DND-41 (cell line): Measurements from ENCODE around the gene SPSB3.

Experiments used
- ATAC-seq: fragments of 200-7000 bp; cut with Tn5 transposase; 3 replicates; pipeline ENCODE4 v1.9.1; 2021; ENCODE audit warnings: low read depth; ENCODE audit not compliant: insufficient read depth
- DNase-seq: peaks from one replicate; pipeline ENCODE4 v3.0.0-alpha.2; 2020
- H2AFZ ChIP-seq: 2 replicates; pipeline ENCODE4 v1.6.0; 2012; ENCODE audit warnings: low read depth, low read length
- H3K27ac ChIP-seq: 2 replicates; pipeline ENCODE4 v1.5.1; 2012; ENCODE audit warnings: low read length, inconsistent platforms
- H3K27me3 ChIP-seq: fragments of 200-600 bp; sonication (generic); 2 replicates; pipeline ENCODE4 v1.6.0; 2012; ENCODE audit warnings: low read length, mild to moderate bottlenecking, inconsistent platforms; ENCODE audit not compliant: insufficient read depth, poor library complexity
- H3K36me3 ChIP-seq: 2 replicates; pipeline ENCODE4 v1.5.1; 2012; ENCODE audit warnings: low read length, inconsistent platforms; ENCODE audit not compliant: insufficient read depth
- H3K4me1 ChIP-seq: 2 replicates; pipeline ENCODE4 v1.5.1; 2012; ENCODE audit warnings: mild to moderate bottlenecking, low read length; ENCODE audit not compliant: insufficient read depth
- H3K4me2 ChIP-seq: 2 replicates; pipeline ENCODE4 v1.6.0; 2012; ENCODE audit warnings: mild to moderate bottlenecking, moderate library complexity, low read length, inconsistent platforms; ENCODE audit not compliant: insufficient read depth
- H3K4me3 ChIP-seq, 2 experiments: fragments of 200-600 bp in 1 of 2; shearing (Covaris generic) in 1 of 2; 2 replicates each; pipeline ENCODE4 v1.5.1; 2012 to 2016; ENCODE audit warnings: inconsistent platforms in 2 of 2, low read length in 2 of 2, mild to moderate bottlenecking in 2 of 2, low read depth in 1 of 2, moderate library complexity in 1 of 2
- H3K79me2 ChIP-seq: 2 replicates; pipeline ENCODE4 v1.6.0; 2012; ENCODE audit warnings: low read length, inconsistent platforms; ENCODE audit not compliant: insufficient read depth
- H3K9ac ChIP-seq: 2 replicates; pipeline ENCODE4 v1.6.0; 2012; ENCODE audit warnings: low read depth, mild to moderate bottlenecking, inconsistent platforms, low read length, moderate library complexity
- H3K9me3 ChIP-seq: 2 replicates; pipeline ENCODE4 v1.5.1; 2012; ENCODE audit warnings: low read length, moderate library complexity, mild to moderate bottlenecking, inconsistent platforms; ENCODE audit not compliant: insufficient read depth, severe bottlenecking
- H4K20me1 ChIP-seq: 2 replicates; pipeline ENCODE4 v1.6.0; 2012; ENCODE audit warnings: low read length; ENCODE audit not compliant: insufficient read depth
- EZH2 ChIP-seq: IDR thresholded peaks from 3 replicates; pipeline ENCODE4 v1.6.1; 2012; ENCODE audit warnings: borderline replicate concordance, low read depth, mild to moderate bottlenecking, moderate library complexity, low read length, inconsistent platforms; ENCODE audit not compliant: severe bottlenecking
- TF ChIP-seq, protein P1 (sequence below): IDR thresholded peaks from 2 replicates; pipeline ENCODE4 v1.5.1; 2012; ENCODE audit warnings: borderline replicate concordance, low read length, moderate library complexity, mild to moderate bottlenecking; ENCODE audit not compliant: poor library complexity, severe bottlenecking; ENCODE audit errors: extremely low read depth

SPSB3 gene

DNA sequence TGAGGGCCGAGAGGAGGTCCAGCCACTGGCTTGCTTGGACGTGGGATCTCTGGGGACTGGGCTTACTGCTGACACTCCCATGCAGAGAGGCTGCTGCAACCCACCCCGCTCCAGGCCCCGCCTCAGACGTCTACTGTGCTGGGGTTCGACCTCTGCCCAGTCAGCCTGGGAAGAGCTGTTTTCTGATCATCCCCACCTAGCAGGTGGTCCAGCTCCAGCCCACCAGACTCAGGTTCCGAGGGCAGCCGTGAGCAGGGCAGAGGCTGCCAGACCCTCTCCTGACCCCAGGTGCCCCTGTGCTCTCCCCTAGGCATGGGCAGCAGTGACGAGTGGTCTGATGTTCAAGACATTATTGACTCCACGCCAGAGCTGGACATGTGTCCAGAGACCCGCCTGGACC, 34.4 kb downstream of the SPSB3 start:
- H3K79me2 ChIP-seq: no peaks in the 10 kb centered on the region
- H3K4me2 ChIP-seq: no peak overlapping the region
- TF ChIP-seq EZH2: no peak
- TF ChIP-seq, protein P1, sequence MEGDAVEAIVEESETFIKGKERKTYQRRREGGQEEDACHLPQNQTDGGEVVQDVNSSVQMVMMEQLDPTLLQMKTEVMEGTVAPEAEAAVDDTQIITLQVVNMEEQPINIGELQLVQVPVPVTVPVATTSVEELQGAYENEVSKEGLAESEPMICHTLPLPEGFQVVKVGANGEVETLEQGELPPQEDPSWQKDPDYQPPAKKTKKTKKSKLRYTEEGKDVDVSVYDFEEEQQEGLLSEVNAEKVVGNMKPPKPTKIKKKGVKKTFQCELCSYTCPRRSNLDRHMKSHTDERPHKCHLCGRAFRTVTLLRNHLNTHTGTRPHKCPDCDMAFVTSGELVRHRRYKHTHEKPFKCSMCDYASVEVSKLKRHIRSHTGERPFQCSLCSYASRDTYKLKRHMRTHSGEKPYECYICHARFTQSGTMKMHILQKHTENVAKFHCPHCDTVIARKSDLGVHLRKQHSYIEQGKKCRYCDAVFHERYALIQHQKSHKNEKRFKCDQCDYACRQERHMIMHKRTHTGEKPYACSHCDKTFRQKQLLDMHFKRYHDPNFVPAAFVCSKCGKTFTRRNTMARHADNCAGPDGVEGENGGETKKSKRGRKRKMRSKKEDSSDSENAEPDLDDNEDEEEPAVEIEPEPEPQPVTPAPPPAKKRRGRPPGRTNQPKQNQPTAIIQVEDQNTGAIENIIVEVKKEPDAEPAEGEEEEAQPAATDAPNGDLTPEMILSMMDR: no peak
- no peaks in the 10 kb centered on the region for H3K27me3 ChIP-seq
- no peaks in the 10 kb centered on the region for H3K9me3 ChIP-seq
- peaks cover 4% of the 10 kb centered on the region; the same call in 1 of the 2 replicates for H4K20me1 ChIP-seq
- no peak overlapping the region for H3K4me3 ChIP-seq
- H3K4me1 ChIP-seq: no peaks in the 10 kb centered on the region
- no peak overlapping the region for H3K9ac ChIP-seq
- no peak for DNase-seq
- H3K36me3 ChIP-seq: peaks cover 88% of the 10 kb centered on the region
- H3K27ac ChIP-seq: no peak overlapping the region
- H2AFZ ChIP-seq: no peak overlapping the region
- no peak for ATAC-seq

DNA sequence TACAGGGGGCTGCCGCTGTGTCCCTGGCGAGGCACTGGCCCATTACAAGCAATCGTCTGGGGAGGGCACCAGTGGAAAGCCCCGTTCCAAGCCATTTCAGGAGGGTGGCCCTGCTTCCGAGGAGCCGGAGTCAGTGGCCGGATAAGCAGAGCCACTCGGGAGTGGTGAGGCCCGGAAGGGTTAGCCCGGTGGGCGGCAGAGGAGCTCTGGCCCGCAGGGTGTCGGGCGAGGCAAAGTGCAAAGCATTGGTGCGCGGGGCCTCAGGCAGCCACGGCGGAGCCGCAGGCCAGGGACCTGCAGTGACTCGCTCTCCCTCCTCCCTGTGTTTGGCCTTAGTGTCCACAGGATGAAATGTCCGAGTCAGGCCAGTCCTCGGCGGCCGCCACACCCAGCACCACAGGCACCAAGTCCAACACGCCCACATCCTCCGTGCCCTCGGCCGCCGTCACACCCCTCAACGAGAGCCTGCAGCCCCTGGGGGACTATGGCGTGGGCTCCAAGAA, 35.6 kb downstream of the SPSB3 start:
- no peak overlapping the region for H3K4me2 ChIP-seq
- H2AFZ ChIP-seq: no peak overlapping the region
- peaks cover 78% of the 10 kb centered on the region for H3K36me3 ChIP-seq

DNA sequence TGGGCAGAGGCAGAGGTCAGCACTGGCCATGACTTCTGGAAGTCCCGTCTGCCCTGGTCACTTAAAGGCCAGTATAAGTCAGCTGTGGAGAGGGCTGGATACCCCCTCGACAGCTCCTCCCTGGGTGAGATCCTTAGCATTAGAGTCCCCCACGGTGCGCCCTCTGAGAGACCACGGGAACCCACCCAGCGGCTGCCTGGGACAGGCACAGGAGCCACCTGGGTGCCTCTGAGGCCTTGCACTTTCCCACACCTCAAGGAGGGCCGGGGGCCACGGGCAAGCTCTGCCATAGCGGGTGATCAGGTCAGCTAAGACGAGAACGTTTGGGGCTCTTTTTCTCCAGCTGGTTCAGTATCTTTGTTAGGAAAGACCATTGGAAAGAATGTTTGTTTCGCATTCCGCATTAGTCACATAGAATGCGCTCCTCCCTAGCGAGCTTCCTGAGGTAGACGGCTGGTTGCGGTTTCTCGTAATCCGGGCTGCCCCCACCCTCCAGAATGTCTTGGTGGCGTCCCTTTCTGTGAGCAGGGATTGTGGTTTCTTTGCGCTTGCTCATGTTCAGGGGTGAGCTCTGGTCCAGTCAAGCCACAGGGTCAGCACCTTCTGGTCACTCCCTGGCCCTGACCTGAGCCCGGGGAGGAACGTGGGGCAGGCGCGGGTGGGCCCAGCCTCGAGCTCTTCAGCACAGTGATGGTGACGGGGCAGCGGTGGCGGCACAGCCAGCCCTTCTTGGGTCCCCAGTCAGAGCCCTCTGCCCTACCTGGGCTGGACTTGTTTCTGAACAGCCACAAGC, 36.3 kb downstream of the SPSB3 start:
- Histone ChIP-seq H4K20me1 (peaks cover 14% of the 10 kb centered on the region), H3K4me3 (no peak overlapping the region), H3K4me2 (no peak overlapping the region), H3K79me2 (no peaks in the 10 kb centered on the region), H3K36me3 (peaks cover 76% of the 10 kb centered on the region), H2AFZ (no peak overlapping the region), H3K9ac (no peak overlapping the region), H3K27ac (no peak overlapping the region), H3K4me1 (no peaks in the 10 kb centered on the region), H3K27me3 (no peaks in the 10 kb centered on the region), H3K9me3 (no peaks in the 10 kb centered on the region)
- ATAC-seq: no peak
- DNase-seq: no peak
- no peak for TF ChIP-seq EZH2
- TF ChIP-seq, protein P1: no peak

More for the DNA sequence above, 35.6 kb downstream of the SPSB3 start:
- Histone ChIP-seq H3K9ac (no peak overlapping the region), H3K27me3 (no peaks in the 10 kb centered on the region), H3K4me3 (no peak overlapping the region), H4K20me1 (peaks cover 10% of the 10 kb centered on the region), H3K9me3 (no peaks in the 10 kb centered on the region), H3K27ac (no peak overlapping the region), H3K4me1 (no peaks in the 10 kb centered on the region), H3K79me2 (no peaks in the 10 kb centered on the region)
- no peak for ATAC-seq
- TF ChIP-seq, protein P1: no peak
- TF ChIP-seq EZH2: no peak
- DNase-seq: no peak
